ENCODE measurements around the gene DZANK1. TPM values are rescaled to one million over a fixed set of nuclear protein-coding genes. Genes with fewer than 3 reads are reported as not detected.
"Not testable (repeated sequence)": the region's sequence is repeated elsewhere in the genome, so short reads cannot be mapped to it uniquely, and the experiment has no call there.

Gene DZANK1
- polyA plus RNA-seq (2013, experiment 1 of 2; ENCODE audit: insufficient read length) = 1.7 TPM
- polyA plus RNA-seq (2013, experiment 2 of 2; ENCODE audit: insufficient read length) = 1.6 TPM

DNA sequence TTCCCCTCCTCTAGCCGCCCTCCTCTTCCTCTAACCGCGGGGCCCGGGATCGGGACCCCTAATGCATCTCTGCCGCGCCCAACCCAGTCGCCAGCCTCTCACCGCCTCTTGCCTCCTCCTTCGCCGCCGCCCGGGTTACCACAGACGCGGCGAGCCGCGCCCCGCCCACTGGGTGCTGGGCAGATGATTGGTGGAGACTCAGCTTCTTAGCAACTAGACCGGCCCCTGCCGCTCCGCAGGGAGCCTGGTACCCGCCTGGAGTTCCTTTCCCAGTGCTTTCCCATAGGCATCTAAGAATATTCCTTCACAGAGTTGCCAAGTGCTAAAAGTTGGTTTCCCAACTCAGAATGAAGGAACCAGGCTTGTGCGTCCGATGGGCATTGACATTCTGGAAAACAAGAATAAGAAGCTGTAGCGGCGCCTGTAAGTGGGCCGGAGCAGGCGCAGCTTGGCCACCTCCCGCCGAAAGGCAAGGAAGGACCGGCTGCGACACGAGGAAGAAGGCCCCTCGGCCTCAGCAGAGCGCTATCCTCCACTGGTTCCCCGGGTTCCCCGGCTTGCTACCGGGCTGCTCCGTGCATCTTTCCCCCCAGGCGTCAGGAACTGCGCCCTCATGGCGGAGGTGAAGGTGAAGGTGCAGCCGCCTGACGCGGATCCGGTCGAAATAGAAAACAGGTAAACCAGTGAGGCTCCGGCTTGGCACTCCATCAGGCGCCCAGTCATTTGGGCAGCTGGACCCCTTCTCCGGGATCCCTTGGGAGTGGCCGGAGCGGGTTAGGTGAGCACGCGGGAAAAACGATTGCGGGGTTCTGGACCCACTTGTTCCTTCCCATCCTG, at the start of gene DZANK1, which contains the start of gene POLR3F:
Gene DZANK1 (minus strand): TSS at position 137 of the 837 bp plus-strand sequence. CDS start 1,672 bp downstream, outside the sequence.
Gene POLR3F (plus strand): TSS at position 497 of the 837 bp plus-strand sequence. CDS start 117 bp downstream, at position 614.
- peak; percentile 97 for DNase-seq

DNA sequence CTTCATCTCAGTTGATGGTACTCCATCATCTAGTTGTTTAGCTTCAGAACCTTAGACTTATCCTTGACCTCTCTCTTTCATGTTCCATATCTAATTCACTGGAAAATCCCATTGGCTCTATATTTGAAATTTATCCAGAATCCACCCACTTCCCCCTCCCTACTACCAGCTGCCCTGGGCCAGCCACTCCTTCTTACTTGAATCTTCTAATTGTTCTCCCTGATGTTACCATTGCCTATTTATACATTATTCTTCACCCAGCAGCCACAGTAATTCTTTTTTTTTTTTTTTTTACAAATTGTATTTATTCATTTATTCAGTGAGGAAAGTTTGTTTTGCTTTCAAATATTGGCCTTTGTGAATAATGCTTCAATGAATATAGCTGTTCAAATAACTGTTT, 49.1 kb upstream of the DZANK1 start:
- DNase-seq = no peak

DNA sequence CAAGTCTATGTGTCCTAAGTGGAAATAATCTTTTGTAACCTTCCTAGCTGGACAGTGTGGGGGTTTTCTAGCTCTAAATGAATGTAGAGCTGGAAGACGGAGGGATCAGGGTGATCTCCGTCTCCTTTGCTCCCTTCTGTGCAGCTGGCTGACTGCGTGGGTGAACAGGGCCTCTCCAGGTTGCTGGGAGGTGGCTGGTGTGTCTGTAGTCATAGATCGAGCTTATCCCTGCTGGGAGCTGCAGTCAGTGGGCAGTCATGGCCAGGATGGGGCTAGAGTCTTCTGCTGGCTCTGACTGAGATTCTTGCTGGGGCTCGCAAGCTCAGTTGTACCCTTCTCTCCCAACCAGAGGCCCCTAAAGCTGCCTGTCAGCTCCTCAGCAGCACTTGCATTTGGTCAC, 47.3 kb upstream of the DZANK1 start:
- DNase-seq = no peak

DNA sequence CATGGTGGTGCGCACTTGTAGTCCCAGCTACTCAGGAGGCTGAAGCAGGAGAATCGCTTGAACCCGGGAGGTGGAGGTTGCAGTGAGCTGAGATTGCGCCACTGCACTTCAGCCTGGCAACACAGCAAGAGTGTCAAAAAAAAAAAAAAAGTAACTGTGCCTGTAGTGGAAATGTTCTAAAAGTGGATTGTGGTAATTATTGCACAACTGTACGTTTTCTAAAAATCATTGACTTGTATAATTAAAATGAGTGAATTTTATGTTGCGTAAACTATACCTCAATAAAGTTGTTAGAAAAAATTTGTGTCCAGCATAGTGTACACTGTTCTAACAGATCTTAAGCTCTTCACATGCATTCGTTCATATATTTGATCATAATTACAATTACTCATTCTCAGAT, 46.4 kb upstream of the DZANK1 start:
- DNase-seq = no peak

DNA sequence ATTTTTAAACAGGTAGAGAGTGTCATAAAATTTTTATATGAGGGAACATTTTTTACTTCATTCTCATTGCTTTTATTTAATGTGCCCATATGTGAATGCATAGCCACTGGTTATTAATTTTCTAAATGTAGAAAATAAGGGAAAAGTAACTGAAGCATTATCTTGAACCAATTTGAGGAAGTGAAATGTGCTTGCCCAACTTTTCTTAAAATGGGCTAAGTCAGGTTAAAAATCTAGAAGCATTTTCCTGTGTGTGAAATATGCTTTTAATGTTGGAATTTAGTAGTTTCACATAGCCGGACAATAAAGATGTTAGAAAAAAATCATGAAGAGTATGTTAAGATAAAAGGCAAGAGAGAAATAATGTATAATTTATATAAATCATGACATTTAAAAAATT, 44.7 kb upstream of the DZANK1 start:
- no peak for DNase-seq

DNA sequence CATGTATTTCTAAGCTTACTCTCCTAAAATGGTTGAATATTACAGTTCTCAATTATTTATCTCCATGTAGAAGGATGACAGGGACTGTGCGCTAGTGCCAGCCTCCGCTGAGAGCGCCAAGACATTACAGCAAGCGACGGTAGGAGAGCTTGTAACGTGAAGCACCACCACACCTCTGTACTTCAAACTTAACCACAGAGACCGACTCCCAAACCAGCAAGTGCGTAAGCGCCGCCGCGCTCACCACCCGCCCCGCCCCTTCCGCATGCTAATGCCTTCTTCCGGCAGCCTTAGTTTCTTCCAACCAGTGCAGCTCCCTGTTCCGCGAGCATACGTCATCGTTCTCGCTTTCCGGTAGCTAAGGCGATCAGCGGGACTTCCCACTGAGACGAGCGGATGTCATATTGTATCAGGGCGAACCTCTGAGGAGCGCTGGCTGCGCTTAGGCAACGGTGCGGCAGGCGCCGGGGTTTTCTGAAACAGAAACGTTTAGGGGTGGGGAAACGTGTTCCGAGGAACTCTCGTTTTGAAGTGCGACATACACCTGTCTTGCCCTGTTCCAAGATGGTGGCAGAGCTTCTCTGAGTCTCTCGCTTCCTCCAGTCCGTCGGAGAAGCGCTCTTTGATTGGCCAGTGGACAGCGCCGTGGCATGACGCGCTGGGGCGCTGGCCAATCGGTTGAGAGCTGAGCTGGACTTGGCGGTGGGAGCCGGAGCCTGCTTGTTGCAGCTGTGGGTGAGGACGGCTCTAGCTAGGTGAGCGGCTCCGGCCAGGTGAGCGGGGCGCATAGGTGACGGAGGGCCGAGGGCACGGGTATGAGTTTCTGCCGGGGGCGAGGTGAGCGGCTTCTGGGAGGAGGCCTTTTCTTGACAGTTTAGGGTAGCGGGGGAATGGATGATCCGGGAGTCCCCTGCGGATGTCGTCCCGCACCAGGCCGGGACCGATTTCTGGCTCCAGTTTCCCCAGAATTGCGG, 40.7 kb upstream of the DZANK1 start, which contains the start of gene SEC23B:
Gene SEC23B (plus strand): TSS at position 723 of the 974 bp plus-strand sequence. CDS start 2,896 bp downstream, outside the sequence.
- DNase-seq = peak; percentile 96

DNA sequence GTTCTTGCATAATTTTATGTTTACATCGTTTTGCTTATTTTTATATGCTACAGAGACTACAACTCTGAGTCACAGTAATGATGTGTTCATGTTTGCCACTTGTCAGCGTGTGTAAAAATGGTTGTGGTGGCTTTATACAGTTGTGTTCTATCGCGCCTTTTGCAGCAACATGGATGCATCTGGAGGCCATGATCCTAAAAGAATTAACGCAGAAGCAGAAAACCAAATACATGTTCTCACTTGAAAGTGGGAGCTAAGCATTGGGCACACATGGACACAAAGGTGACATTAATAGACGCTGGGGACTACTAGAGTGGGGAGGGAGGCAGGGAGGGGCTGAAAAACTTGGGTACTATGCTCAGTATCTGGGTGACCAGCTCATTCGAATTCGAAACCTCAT, 39.9 kb upstream of the DZANK1 start:
- no peak for DNase-seq

DNA sequence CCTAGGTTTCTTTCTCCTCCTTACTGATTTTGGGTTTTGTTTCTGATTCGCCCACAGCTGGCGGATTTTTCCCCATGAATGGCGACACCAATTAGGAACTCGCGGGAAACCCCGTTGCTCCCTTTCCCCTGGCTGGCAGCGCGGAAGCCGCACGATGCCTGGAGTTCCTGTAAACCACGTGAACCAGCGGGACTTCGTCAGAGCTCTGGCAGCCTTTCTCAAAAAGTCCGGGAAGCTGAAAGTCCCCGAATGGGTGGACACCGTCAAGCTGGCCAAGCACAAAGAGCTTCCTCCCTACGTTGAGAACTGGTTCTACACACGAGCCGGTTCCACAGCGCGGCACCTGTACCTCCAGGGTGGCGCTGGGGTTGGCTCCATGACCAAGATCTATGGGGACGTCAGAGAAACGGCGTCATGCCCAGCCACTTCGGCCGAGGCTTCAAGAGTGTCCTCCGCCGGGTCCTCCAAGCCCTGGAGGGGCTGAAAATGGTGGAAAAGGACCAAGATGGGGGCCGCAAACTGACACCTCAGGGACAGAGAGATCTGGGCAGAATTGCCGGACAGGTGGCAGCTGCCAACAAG, 37.7 kb upstream of the DZANK1 start:
- peak; percentile 29 for DNase-seq

DNA sequence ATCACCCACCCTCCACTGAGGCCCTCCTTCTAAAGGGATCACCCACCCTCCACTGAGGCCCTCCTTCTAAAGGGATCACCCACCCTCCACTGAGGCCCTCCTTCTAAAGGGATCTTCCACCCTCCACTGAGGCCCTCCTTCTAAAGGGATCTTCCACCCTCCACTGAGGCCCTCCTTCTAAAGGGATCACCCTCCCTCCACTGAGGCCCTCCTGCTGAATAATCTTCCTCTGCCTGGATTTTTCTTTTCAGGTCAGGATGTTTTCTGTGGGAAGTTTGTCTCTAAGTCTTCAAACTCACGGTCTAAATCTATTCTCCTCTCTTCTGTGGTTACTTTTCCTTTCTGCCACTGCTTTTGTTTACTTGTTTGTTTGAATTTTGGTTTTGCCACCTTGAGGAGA, 34.8 kb upstream of the DZANK1 start:
- not testable (repeated sequence) for DNase-seq

DNA sequence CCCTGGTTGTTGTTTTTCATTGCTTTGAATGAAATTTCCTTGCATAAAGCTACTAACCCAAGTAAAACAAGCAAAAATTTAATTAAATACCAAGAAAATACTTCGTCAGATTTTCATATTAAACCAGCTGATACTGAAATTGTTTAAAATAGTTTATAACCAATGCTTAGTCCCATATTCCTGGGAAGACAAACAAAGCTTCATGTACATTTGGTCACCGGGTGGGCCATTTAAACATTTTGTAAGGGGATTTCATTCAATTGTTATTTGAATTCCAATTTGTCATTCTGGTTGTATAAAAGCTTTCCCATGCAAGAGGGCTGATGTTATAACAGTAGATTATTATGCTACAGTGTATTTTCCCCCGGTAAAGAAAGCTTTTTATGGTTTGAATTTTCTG, 30.8 kb upstream of the DZANK1 start:
- DNase-seq = no peak

DNA sequence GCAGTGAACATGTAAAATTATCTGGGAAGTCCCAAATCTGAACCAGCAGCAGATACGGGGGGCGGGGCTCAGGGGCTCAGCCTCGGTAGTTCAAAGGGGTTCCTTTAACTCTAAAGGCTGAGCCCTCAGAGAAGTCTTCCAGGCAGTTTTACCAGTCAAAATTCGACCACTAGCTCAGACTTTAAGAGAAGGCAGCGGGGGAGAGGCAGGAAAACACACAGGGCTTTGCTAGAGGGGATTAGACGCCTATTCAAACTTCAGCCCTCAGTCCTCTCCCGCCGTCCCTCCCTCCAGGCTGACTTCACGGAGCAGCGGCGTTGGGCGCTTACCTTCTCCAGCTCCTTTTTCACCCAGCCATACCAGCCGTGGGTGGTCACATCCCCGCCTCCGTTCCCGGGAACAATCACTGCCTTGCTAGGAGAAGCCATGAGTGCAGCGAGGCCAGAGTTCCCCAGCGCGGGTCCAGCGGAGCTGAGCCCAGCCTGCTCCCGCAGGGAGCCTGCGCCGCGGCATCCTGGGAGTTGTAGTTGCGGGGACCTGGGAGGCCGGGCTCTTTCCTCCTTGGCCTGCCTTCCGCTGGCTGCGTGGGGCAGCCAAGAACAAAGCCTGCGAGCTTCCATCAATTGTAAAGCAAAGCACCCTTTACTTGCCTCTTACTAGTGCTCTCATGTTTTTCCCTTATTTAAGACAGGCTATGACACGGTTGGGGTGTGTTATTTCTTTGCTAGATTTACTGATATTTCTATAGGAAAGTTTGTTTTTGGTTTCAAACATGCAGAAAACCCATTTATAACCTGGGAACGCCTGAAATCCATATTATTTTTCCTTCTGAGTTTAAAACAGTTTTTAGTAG, 30.1 kb upstream of the DZANK1 start, which contains the start of gene RBBP9:
Gene RBBP9 (minus strand): TSS at position 486 of the 853 bp plus-strand sequence. CDS start 58 bp downstream, at position 428.
- DNase-seq = peak; percentile 83

DNA sequence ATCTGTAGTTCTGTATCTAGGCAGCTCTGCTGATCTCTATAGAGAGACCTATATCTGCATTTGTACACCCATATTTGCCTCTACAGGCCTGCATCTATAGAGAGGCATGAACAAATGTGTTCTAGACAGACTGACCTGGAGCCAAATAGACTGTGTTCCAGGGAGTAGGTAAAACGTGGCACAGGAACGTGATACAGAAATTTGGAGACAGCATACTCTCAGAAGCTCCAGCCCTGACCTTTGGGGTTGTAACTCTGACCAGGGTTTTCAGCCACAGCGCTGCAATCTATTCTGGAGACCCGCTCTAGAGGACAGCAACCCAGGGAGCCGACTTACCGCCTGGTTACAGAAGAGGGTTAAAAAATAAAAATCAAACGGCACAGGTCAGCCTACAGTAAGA, 29.2 kb upstream of the DZANK1 start:
- no peak for DNase-seq

DNA sequence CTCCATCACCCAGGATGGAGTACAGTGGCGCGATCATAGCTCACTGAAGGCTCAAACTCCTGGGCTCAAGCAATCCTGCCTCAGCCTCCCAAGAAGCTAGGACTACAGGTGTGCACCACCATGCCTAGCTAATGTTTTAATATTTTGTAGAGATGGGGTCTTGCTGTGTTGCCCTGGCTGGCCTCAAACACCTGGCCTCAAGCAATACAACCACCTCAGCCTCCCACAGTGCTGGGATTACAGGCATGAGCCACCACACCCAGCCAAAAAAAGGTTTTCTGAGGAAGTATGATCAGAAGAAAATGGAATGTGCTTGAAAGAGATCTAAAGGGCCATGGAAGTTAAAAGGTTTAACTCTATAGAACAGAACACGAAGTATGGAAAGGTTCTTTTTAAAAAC, 21.5 kb upstream of the DZANK1 start:
- no peak for DNase-seq

DNA sequence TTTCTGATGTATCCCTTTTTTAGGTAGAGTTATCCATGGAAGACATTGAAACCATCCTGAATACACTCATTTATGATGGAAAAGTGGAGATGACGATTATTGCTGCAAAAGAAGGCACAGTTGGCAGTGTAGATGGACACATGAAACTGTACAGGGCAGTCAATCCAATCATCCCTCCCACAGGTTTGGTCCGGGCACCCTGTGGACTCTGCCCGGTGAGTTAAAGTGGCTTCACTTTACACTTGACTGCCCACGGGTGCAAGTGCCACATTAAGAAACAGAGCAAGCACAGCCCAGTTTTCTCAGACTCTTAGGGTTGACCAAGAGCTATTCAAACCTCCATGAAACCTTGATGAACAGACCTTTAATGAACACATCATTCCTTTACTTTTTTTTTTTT, 14.8 kb upstream of the DZANK1 start:
- DNase-seq = no peak

DNA sequence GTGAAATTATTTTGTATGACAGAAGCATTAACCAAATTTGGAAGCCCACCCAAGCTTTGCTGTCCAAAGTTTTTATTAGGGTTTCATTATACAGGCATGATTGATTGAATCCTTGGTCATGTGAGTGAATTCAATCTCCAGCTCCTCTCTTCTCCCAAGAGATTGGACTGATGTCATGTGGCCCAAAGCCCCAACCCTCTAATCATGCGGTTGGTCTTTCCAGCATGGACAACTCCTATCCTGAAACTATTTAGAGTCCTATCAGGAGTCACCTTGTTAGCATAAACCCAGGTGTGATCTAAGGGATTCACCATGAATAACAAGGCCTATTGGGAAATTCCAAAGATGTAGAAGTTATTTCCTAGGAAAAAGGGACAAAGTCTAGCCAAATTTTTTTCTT, 11.0 kb upstream of the DZANK1 start:
- DNase-seq = no peak

DNA sequence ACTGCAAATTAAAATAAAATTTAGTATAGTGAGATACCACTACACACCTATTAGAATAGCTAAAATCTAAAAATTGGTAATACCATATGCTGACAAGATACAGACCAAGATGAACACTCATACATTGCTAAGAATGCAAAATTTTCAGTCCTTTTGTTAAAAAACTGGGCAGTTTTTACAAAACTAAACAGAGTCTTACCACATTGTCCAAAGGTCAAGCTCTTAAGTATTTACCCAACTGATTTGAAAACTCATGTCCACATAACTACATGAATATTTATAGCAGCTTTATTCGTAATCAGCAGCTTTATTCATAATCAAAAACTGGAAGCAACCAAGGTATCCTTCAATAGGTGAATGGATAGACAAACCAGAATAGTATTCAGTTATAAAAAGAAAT, 10.4 kb upstream of the DZANK1 start:
- DNase-seq = no peak

DNA sequence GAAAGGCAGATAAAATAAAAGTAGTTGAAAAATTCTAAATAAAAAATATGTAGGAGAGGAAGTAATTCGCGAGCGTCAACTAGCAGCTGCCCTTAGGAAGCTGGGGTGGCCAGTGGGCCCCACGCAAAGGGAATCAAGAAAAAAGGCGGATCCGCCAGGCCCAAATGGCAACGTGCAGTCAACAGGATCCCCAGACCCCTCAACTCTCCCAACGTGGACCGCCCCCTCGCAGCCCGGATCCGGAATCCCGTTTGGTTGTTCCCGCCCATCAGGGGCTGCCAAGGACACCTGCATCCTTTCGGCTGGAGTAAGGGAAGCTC, 296 bp downstream of the DZANK1 start:
- DNase-seq = no peak

DNA sequence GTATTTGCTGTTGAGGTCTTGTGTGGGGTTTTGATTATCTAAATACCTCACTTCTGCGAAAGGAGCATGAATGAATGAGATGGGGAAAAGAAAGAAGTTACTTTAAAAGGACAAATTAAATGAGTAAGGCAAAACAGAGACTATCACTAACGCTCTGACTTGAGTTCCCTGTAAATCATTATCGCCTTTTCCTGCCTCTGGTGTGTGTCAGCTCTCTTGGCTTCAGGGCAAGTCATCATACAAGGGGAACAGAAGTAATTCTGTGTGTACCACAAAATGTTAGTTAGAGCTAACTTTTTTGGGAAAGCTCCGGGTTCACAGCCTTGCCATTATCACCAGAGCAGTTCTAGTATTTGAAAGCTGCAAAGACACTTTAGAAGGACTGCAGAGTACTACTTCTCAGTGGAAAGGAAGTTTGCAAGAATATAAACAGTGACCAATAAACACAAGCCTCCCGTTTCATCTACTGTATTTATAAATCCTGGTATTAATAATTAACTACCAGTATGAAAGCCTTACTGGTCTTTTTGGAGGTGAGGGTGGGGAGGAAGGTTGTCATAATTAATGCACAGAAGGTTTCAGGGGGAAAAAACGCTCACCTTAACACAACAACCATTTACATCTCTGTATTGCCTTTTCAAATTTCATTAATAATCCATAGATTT, 1.2 kb downstream of the DZANK1 start:
- no peak for DNase-seq

DNA sequence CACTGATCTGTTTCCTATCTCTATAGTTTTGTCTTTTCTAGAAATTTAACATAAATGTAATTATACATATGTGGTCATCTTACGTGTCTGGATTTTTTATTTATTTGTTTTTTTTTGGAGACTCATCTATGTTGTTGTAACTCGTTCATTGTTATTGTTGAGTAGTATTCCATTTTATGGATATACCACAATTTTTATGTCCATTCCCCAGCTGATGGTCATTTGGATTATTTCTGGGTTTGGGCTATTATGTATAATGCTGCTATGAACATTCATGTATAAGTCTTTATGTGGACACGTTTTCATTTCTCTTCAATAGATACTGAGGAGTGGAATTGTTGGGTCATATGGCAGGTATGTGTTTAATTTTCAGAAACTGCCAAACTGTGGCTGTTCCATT, 10.2 kb downstream of the DZANK1 start:
- no peak for DNase-seq

DNA sequence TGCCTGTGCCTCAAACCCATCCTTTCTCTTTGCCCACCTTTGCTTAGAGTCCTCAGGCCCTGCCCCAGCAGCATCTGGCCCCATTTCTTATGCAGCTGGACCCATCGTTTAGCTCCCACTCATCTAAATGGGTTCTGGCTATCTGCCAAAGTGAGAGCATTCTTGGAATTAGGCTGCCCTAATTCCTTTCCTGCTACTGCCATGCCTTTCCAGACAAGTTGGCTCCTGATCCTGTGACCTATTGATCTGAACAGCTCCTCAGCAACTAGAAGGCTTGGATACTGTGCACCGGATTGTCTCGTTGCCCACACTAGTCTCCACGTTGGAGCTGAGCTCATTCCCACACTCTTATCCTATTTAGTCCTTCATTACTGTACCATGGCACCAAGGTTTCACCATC, 22.9 kb downstream of the DZANK1 start:
- peak; percentile 29 for DNase-seq

DNA sequence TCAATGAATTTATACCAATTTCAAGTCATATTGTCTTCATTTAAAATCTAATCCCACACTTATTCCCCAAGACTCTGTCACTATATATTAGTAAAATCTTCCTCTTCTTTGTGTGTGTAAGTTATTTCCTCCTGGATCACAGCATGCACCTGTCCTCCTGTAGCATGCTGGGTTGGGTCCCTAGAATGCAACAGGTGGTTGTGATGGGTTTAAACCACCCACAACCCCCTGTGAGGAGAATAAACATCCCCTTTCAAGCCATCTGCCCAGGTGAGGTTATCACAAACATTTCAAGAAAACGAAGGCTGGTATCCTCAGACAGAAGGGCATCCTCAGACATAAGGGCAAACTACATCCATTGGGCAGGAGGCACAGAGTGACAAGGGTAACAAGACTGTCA, 26.4 kb downstream of the DZANK1 start:
- DNase-seq = no peak

All from fibroblast of skin of scalp (primary cell).